B cell (primary cell): Measurements from ENCODE around the gene QPCT. TPM values are rescaled to one million over a fixed set of nuclear protein-coding genes. Genes with fewer than 3 reads are reported as not detected.

Experiments
- ATAC-seq: fragments of 200-7000 bp; cut with Tn5 transposase; one replicate; pipeline ENCODE4 v1.10.0; 2021; ENCODE audit warnings: low read depth, mild to moderate bottlenecking, moderate number of reproducible peaks, moderate library complexity
- CTCF ChIA-PET: fragments of 350-600 bp; sonication (Branson Sonifier 250); formaldehyde crosslinking; loops from one replicate; lab custom pipeline; 2021; ENCODE audit warnings: antibody characterized with exemption, inconsistent platforms; lab: Charles Lee
- POLR2A ChIA-PET: fragments of 350-600 bp; sonication (Branson Sonifier 250); formaldehyde crosslinking; loops from one replicate; lab custom pipeline; 2021; ENCODE audit warnings: antibody characterized with exemption; lab: Charles Lee
- DNase-seq: peaks from one replicate; pipeline ENCODE4 v3.0.0; 2013
- H2AFZ ChIP-seq: 2 replicates; pipeline ENCODE4 v1.6.1; 2012; ENCODE audit warnings: mild to moderate bottlenecking, low read depth, low read length; ENCODE audit not compliant: insufficient read depth, poor library complexity, severe bottlenecking
- H3K27ac ChIP-seq, 2 donors: 1 replicate in 1 of 2; 2 replicates in 1 of 2; pipeline ENCODE4 v1.5.1; 2012 to 2013; ENCODE audit warnings: low read length in 2 of 2, mild to moderate bottlenecking in 2 of 2, moderate library complexity in 1 of 2
- H3K27me3 ChIP-seq, 4 experiments: fragments of 200-600 bp in 1 of 4; sonication (generic) in 1 of 4; replicated peaks in 1 of 4; 1 replicate in 2 of 4; 2 replicates in 2 of 4; pipeline versions ENCODE4 v1.6.1 to v1.7.0; 2013 to 2016; ENCODE audit warnings: low read length in 3 of 4, mild to moderate bottlenecking in 2 of 4, mixed read lengths in 1 of 4, moderate library complexity in 1 of 4; ENCODE audit not compliant: insufficient read depth in 4 of 4, control insufficient read depth in 3 of 4; ENCODE audit errors: control extremely low read depth in 1 of 4
- H3K36me3 ChIP-seq, 2 experiments: replicated peaks in 1 of 2; 1 replicate in 1 of 2; 2 replicates in 1 of 2; pipeline versions ENCODE4 v1.6.1 to v1.7.1; 2013; ENCODE audit warnings: low read length in 1 of 2; ENCODE audit not compliant: insufficient read depth in 2 of 2, control insufficient read depth in 1 of 2; ENCODE audit errors: control extremely low read depth in 1 of 2, extremely low read depth in 1 of 2
- H3K4me1 ChIP-seq, 2 donors: fragments of 200-600 bp in 1 of 2; sonication (generic) in 1 of 2; 1 replicate in 1 of 2; 2 replicates in 1 of 2; pipeline versions ENCODE4 v1.5.1 to v1.6.1; 2013 to 2017; ENCODE audit warnings: low read length in 2 of 2; ENCODE audit not compliant: control insufficient read depth in 2 of 2, insufficient read depth in 2 of 2
- H3K4me2 ChIP-seq: replicated peaks from 2 replicates; pipeline ENCODE3; 2012; ENCODE audit warnings: mild to moderate bottlenecking, low read depth, low read length; ENCODE audit not compliant: poor library complexity, severe bottlenecking
- H3K4me3 ChIP-seq, 5 experiments: fragments of 200-600 bp in 1 of 5; sonication (generic) in 1 of 5; 1 replicate in 3 of 5; 2 replicates in 2 of 5; pipeline versions ENCODE4 v1.5.1 to v1.7.0; 2011 to 2016; ENCODE audit warnings: low read length in 4 of 5, mild to moderate bottlenecking in 4 of 5, low read depth in 2 of 5, control low read depth in 1 of 5, moderate library complexity in 1 of 5; ENCODE audit not compliant: insufficient read depth in 1 of 5; ENCODE audit errors: control extremely low read depth in 1 of 5, extremely low read depth in 1 of 5
- H3K79me2 ChIP-seq: fragments of 200-600 bp; sonication (generic); one replicate; pipeline ENCODE4 v1.6.0; 2016; ENCODE audit warnings: low read length; ENCODE audit not compliant: control insufficient read depth, insufficient read depth
- H3K9ac ChIP-seq: fragments of 200-600 bp; sonication (generic); 2 replicates; pipeline ENCODE4 v1.6.1; 2017; ENCODE audit warnings: mild to moderate bottlenecking, low read length, moderate library complexity
- H3K9me3 ChIP-seq, 3 donors: one replicate each; pipeline versions ENCODE4 v1.6.1 to v1.7.1; 2013; ENCODE audit warnings: low read length in 2 of 3; ENCODE audit not compliant: control insufficient read depth in 2 of 3, insufficient read depth in 1 of 3; ENCODE audit errors: control extremely low read depth in 1 of 3
- H4K20me1 ChIP-seq: 2 replicates; pipeline ENCODE4 v1.6.0; 2012; ENCODE audit warnings: mild to moderate bottlenecking, low read length; ENCODE audit not compliant: insufficient read depth, control insufficient read depth, poor library complexity, severe bottlenecking
- H3K27ac Mint-ChIP-seq: one replicate; pipeline ENCODE4 v1.8.0; 2021; ENCODE audit warnings: mixed read lengths
- H3K27me3 Mint-ChIP-seq: one replicate; pipeline ENCODE4 v1.8.0; 2021; ENCODE audit warnings: mixed read lengths
- H3K4me1 Mint-ChIP-seq: one replicate; pipeline ENCODE4 v1.8.0; 2021; ENCODE audit warnings: mixed read lengths
- H3K4me3 Mint-ChIP-seq: one replicate; pipeline ENCODE4 v1.8.0; 2021; ENCODE audit warnings: mixed read lengths
- H3K9me3 Mint-ChIP-seq: one replicate; pipeline ENCODE4 v1.8.0; 2022; ENCODE audit warnings: mixed read lengths; ENCODE audit not compliant: insufficient read depth
- CTCF ChIP-seq: fragments of 200-600 bp; IDR thresholded peaks from one replicate; pipeline ENCODE4 v1.8.0; 2022; ENCODE audit warnings: antibody characterized with exemption, mild to moderate bottlenecking
- EZH2 ChIP-seq: IDR thresholded peaks from 2 replicates; pipeline ENCODE4 v1.6.1; 2012; ENCODE audit warnings: borderline replicate concordance, low read depth, mild to moderate bottlenecking, moderate library complexity, low read length; ENCODE audit not compliant: insufficient read depth, poor library complexity, severe bottlenecking
- WGBS: methylation state at CpG from one replicate; pipeline ENCODE4 v1.1.5; 2013; ENCODE audit warnings: missing lambda C conversion rate; ENCODE audit not compliant: insufficient coverage; 5-methylcytosine and 5-hydroxymethylcytosine counted together
- intact Hi-C: fragments of 100-400 bp; cut with micrococcal nuclease; formaldehyde crosslinking; loops from one replicate; pipeline ENCODE4 v1.10.0; 2022
- polyA plus RNA-seq: library from polyadenylated mRNA; depleted of rRNA; stranded (reverse); fragments of >200 nt; gene quantifications from 2 replicates; pipeline ENCODE4 v1.2.3, GENCODE V29; 2012
- total RNA-seq, 2 donors: library from RNA; stranded (reverse); fragments of 120-200 nt in 1 of 2; gene quantifications; 1 replicate in 1 of 2; 2 replicates in 1 of 2; pipeline versions ENCODE4 v1.2.3 to v1.2.4, GENCODE V29; 2013 to 2022

The QPCT gene
- total and polyA plus RNA-seq, 2 donors (not counting 1 experiment from before 2014, with no cell fraction given), result 0.48 to 2.1 TPM

- no peak overlapping the region for H2AFZ ChIP-seq
- no peak for ATAC-seq
- peaks cover 37 to 38% of the 10 kb centered on the region in 2 donors for H3K4me1 ChIP-seq
- peak overlapping the region; percentile 48 for H3K27ac Mint-ChIP-seq
- no peaks in the 10 kb centered on the region for H3K36me3 ChIP-seq
- peaks cover 5% of the 10 kb centered on the region for H3K4me1 Mint-ChIP-seq
- H3K9me3 Mint-ChIP-seq, result no peaks in the 10 kb centered on the region
- H3K4me3 Mint-ChIP-seq, result no peak overlapping the region
- intact Hi-C loops, result loop anchor here (5.0 kb wide), 5 partner anchors 225 to 985 kb away; partner anchors contain the start of genes ATL2, GPATCH11, HEATR5B and STRN
- H3K4me3 ChIP-seq, result no peak overlapping the region
- H3K9me3 ChIP-seq, result peaks cover 0 to 13% (median 9%) of the 10 kb centered on the region in 3 donors
- POLR2A ChIA-PET, result no interaction called here
- no peak for DNase-seq
- 100% methylated on average over 1 of the region's 2 CpGs for WGBS
- no peak overlapping the region for H3K27ac ChIP-seq
- H3K79me2 ChIP-seq, result no peaks in the 10 kb centered on the region
- CTCF ChIA-PET, result interaction anchor here (0.7 to 10.7 kb wide), 4 partner anchors 42 to 1430 kb away, joined by 3 to 311 read pairs (median 75); no protein-coding TSS in a partner anchor
- no peaks in the 10 kb centered on the region for H3K27me3 ChIP-seq
- H3K9ac ChIP-seq, result no peak overlapping the region
- no peaks in the 10 kb centered on the region for H4K20me1 ChIP-seq
- TF ChIP-seq EZH2 (no peak), CTCF (no peak)
- no peak overlapping the region for H3K4me2 ChIP-seq
- no peaks in the 10 kb centered on the region for H3K27me3 Mint-ChIP-seq
Observed at GRCh38 chr2:37392428-37392827, 48.0 kb downstream of the QPCT start.

- POLR2A ChIA-PET, result no interaction called here
- Mint-ChIP-seq H3K27me3 (no peaks in the 10 kb centered on the region), H3K4me3 (no peak overlapping the region), H3K4me1 (peaks cover 5% of the 10 kb centered on the region), H3K9me3 (no peaks in the 10 kb centered on the region), H3K27ac (peak overlapping the region; percentile 22)
- CTCF ChIA-PET, result interaction anchor here (0.6 to 10.7 kb wide), 5 partner anchors 19 to 484 kb away, joined by 3 to 311 read pairs (median 114); no protein-coding TSS in a partner anchor
- peaks cover 0 to 12% (median 9%) of the 10 kb centered on the region in 3 donors for H3K9me3 ChIP-seq
- H3K27ac ChIP-seq, result no peak overlapping the region
- intact Hi-C loops, result loop anchor here (5.0 kb wide), 5 partner anchors 227 to 983 kb away; partner anchors contain the start of genes ATL2, GPATCH11, HEATR5B and STRN
- TF ChIP-seq CTCF, result no peak
- no peak for TF ChIP-seq EZH2
- no peak overlapping the region for H2AFZ ChIP-seq
- H3K4me1 ChIP-seq, result peaks cover 24 to 26% of the 10 kb centered on the region in 2 donors
- no peak overlapping the region for H3K4me3 ChIP-seq
- H3K4me2 ChIP-seq, result no peak overlapping the region
- DNase-seq (no peak), ATAC-seq (no peak)
- no peaks in the 10 kb centered on the region for H3K36me3 ChIP-seq
- no peak overlapping the region for H3K9ac ChIP-seq
- H3K79me2 ChIP-seq, result no peaks in the 10 kb centered on the region
- no peaks in the 10 kb centered on the region for H4K20me1 ChIP-seq
- WGBS, result no CpG with 5 or more reads among the region's 1 CpG
- H3K27me3 ChIP-seq, result no peaks in the 10 kb centered on the region
Observed at GRCh38 chr2:37394263-37394662, 49.8 kb downstream of the QPCT start.
